WTC11 (cell line): ENCODE results near the gene TAF7L.

Experiments used
- ARID4B ChIP-seq: sonication (generic); formaldehyde crosslinking; IDR thresholded peaks from 2 replicates; pipeline ENCODE4 v1.8.0; 2023; ENCODE audit warnings: missing genetic modification reagents, mild to moderate bottlenecking, borderline replicate concordance
- CTCF ChIP-seq: fragments of 200-600 bp; IDR thresholded peaks from 2 replicates; pipeline ENCODE4 v1.8.0; 2022; ENCODE audit warnings: antibody characterized with exemption
- EMX1 ChIP-seq: fragments of 250-450 bp; sonication (Bioruptor Pico); IDR thresholded peaks from 2 replicates; pipeline ENCODE4 v1.8.0; 2021; ENCODE audit warnings: mild to moderate bottlenecking
- NR2C2 ChIP-seq: sonication (generic); formaldehyde crosslinking; IDR thresholded peaks from 2 replicates; pipeline ENCODE4 v1.8.0; 2022; ENCODE audit warnings: mild to moderate bottlenecking, missing genetic modification reagents
- NR3C1 ChIP-seq: sonication (generic); formaldehyde crosslinking; conservative IDR thresholded peaks from 2 replicates; pipeline ENCODE4 v1.8.1; 2023; ENCODE audit warnings: low read depth, mild to moderate bottlenecking, missing genetic modification reagents
- ZNF317 ChIP-seq: sonication (generic); formaldehyde crosslinking; IDR thresholded peaks from 2 replicates; pipeline ENCODE4 v1.8.1; 2023; ENCODE audit warnings: low read depth, mild to moderate bottlenecking, moderate library complexity, missing genetic modification reagents, borderline replicate concordance
- ZNF396 ChIP-seq: fragments of 250-450 bp; sonication (Bioruptor Pico); IDR thresholded peaks from 2 replicates; pipeline ENCODE4 v1.8.0; 2021; ENCODE audit warnings: mild to moderate bottlenecking, moderate library complexity, borderline replicate concordance
- TF ChIP-seq, protein P1 (sequence below): sonication (generic); formaldehyde crosslinking; IDR thresholded peaks from 2 replicates; pipeline ENCODE4 v1.8.1; 2023; ENCODE audit warnings: mild to moderate bottlenecking, missing genetic modification reagents, moderate library complexity

DNA sequence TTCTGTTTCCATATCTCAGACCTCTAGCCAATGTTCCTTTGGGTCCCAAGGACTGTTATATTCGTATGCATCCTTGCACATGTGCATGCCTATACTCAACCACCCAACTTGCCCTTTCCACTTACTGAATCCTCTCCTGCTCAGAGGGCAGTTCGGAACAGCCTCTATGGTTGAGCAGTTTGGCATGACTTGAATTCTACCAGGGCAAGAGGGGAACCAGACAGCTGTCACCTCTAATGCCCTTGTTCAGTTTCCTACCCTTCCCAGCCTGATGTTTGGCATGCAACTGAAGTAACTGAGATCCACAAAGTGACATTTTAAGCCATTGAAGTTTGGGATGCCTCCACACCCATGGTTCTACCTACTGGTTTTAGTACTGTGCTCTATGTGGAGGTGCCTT is 54.1 kb downstream of the TAF7L start:
- TF ChIP-seq EMX1 (CRISPR knock-in tag) (no peak), CTCF (no peak), ZNF317 (CRISPR knock-in tag) (no peak), ARID4B (no peak), ZNF396 (CRISPR knock-in tag) (no peak), NR2C2 (CRISPR knock-in tag) (no peak), NR3C1 (CRISPR knock-in tag) (no peak)
- TF ChIP-seq, protein P1, sequence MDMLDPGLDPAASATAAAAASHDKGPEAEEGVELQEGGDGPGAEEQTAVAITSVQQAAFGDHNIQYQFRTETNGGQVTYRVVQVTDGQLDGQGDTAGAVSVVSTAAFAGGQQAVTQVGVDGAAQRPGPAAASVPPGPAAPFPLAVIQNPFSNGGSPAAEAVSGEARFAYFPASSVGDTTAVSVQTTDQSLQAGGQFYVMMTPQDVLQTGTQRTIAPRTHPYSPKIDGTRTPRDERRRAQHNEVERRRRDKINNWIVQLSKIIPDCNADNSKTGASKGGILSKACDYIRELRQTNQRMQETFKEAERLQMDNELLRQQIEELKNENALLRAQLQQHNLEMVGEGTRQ (CRISPR knock-in tag), result no peak
